ENCODE measurements around the gene PDGFA.

PDGFA gene

DNA sequence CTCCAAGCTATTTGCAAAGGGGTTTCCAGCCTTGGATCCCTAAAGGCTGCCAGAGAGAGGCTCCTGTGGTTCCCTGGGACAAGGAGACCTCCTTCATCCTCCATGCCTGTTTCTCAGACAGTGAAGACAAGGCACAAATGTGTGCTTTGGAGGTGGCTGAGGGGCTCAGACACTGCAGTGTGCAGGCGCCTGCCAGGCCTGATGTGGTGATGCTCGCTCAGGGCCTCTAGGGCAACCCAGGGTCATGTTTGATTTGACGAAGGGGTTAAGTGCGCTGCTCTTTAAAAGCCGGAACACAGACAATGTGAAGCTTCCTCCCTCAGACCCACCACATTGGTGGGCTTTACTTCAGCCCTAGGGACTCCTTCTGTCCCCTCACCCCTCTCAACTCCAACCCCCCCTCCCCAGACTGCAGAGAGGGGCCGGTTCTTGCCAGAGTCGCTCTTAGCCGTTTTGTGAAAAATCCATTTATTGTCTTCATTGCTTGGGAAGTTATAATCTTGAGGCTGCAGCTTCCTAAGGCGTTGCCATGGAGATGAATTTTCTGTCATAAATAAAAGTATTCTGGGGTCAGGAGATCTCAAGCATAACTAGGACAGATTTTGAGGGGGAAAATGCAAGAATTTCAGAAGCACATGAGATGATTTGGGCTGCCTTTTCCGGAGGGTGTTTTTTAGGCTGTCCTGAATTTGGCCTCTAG, 35.8 kb downstream of the PDGFA start:
- TF ChIP-seq, protein P1, sequence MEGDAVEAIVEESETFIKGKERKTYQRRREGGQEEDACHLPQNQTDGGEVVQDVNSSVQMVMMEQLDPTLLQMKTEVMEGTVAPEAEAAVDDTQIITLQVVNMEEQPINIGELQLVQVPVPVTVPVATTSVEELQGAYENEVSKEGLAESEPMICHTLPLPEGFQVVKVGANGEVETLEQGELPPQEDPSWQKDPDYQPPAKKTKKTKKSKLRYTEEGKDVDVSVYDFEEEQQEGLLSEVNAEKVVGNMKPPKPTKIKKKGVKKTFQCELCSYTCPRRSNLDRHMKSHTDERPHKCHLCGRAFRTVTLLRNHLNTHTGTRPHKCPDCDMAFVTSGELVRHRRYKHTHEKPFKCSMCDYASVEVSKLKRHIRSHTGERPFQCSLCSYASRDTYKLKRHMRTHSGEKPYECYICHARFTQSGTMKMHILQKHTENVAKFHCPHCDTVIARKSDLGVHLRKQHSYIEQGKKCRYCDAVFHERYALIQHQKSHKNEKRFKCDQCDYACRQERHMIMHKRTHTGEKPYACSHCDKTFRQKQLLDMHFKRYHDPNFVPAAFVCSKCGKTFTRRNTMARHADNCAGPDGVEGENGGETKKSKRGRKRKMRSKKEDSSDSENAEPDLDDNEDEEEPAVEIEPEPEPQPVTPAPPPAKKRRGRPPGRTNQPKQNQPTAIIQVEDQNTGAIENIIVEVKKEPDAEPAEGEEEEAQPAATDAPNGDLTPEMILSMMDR (IDR thresholded peaks at IDR 0.05) = no peak
- DNase-seq (ENCODE audit: low spot score) = no peak
- H3K4me3 ChIP-seq = no peak overlapping the region
- H3K27ac ChIP-seq = no peak overlapping the region

DNA sequence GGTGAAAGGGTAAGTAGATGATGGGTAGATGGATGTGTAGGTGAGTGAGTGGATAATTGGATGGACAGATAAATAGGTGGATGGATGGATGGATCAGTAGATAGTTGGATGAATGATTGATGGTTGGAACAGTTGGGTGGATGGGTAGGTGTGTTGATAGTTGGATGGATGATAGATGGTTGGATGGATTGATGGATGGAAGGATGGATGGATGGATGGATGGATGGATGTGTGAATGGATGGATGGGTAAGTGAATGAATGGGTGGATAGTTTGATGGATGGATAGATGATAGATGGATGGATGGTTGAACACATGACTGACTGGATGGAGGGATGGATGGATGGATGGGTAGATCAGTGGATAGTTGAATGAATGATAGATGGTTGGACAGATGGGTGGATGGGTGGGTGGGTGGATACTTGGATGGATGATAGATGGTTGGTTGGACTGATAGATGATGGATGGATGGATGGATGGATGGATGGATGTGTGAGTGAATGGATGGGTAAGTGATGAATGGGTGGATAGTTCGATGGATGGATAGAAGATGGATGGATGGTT, 37.0 kb downstream of the PDGFA start:
- TF ChIP-seq, protein P1 (IDR thresholded peaks at IDR 0.05) = no peak
- H3K4me3 ChIP-seq = no peak overlapping the region
- H3K27ac ChIP-seq = no peak overlapping the region
- no peak for DNase-seq (ENCODE audit: low spot score)

DNA sequence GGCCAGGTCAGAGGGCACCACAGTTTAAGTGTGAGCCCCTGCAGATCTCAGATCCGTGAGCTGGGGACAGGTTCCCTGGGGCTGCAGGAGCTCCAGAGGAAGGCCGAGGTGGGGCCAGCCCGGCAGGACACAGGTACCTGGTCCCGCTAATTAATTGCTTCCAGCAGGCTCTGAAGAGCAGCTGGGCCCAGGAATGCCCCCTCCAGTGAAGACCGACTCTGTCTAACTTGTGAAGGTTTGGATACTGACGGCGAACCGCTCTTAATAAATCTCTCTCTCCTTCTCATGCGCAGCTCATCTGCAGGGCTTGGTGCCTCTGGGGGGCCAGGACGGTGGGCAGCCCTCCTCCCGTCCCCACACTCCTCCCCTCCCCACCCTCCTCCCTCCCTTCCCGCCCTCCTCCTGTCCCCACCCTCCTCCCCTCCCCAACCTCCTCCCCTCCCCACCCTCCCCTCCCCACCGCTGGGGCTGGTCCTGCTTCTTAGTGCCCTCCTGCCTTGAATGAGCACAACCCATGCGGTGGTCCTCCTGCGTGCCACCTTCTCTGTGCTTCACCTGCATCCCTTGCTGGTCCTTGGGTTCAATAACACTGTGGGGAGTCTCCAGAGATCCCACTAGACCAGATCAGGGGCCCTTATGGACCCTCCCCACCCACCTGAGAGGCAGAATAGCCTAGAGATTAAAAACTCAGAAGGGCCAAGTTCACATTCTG, 38.3 kb downstream of the PDGFA start:
- no peak for DNase-seq (ENCODE audit: low spot score)
- TF ChIP-seq, protein P1 (IDR thresholded peaks at IDR 0.05) = no peak
- Histone ChIP-seq H3K27ac (no peak overlapping the region), H3K4me3 (no peak overlapping the region)

DNA sequence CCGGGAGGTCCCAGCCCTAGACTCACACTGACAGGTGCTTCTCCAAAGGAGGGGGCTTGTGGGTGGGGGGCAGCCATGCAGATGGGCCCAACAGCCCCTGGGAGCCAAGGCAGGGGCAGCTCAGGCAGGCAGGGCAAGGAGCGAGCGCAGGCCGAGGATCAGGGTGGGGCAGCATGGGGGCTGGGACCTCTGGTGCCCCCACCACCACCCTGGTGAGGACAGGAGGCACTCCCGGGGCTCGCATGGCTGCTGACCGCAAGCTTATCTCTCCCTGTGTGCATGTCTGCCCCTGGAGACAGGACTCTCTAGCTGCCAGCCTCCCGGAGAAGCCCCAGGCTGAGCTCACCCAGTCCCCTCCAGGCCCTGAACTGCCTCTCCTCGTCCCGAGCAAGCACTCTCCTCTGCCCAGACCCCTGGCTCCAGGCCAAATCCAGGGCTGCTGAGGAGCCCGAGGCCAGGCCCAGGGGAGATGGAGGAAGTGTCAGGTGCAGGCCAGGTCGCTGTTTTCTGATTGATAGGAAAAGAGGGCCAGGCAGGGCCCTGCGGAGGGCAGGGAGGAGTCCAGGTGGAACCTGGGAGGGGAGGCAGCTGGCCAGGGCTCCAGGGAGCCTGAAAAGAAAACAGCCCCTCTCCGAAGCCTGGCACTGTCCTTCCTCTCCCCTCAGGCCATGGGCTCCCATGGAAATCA, 39.0 kb downstream of the PDGFA start:
- no peak overlapping the region for H3K27ac ChIP-seq
- DNase-seq (ENCODE audit: low spot score) = no peak
- TF ChIP-seq, protein P1 (IDR thresholded peaks at IDR 0.05) = no peak
- no peak overlapping the region for H3K4me3 ChIP-seq

DNA sequence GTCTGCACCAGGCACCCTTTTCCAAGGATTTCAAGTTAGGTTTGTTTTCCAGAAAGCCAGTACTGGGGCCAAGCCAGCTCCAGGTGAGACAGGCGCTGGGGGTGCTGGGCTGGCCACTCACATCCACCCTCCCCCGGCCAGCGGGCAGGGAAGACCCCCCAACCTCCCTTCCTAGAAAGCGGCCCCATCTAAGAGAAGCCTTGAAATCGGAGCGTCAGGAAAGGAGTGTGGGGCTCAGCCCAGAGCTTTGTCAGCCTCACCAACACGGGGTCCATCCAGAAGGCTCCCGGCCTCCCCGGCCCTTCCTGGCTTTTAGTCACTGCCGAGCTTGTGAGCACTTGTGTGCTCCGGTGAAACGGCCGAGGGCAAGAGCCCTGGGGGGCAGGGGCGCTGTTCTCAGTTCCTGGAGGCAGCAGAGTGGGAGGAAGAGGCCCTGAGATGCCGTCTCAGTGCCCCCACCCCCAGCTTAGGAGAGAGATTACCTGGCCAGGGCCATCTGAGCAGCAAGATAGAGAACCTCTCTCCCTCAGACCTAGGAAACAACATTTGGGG, 39.6 kb downstream of the PDGFA start:
- Histone ChIP-seq H3K4me3 (no peak overlapping the region), H3K27ac (no peak overlapping the region)
- TF ChIP-seq, protein P1 (IDR thresholded peaks at IDR 0.05) = no peak
- no peak for DNase-seq (ENCODE audit: low spot score)

DNA sequence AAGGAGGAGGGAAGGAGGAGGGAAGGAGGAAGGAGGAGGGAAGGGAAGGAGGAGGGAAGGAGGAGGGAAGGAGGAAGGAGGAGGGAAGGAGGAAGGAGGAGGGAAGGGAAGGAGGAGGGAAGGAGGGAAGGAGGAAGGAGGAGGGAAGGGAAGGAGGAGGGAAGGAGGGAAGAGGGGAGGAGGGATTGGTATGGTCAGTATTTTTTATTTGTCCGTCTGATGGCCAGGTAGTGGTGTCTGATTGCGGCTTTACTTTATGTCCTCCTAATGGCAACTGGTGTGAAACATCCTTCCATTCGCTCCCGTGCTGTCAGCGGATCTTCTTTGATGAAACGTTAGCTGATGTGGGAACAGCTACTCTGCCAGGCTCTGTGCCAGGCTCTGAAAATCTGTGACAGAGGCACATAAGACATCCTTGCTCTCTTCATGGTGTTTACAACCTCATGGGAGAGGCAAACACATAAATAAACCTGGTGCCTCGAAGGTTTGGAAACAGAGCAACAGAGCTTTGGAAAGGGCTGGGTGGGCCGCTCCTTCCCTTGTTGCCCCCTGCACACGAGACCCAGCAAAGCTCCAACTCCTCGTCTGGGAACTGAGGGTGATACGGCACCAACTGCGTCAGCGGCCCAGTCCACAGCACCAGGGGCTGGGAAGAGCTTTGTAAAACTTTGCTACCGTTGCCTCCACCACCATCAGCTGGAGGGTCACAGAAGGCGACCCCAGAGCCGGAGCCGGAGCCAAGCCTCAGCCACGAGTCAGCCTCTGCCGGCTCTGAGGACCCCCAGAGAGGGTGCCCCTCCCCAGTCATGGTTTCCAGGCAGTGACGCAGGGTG, 40.3 kb downstream of the PDGFA start:
- TF ChIP-seq, protein P1 (IDR thresholded peaks at IDR 0.05) = no peak
- no peak overlapping the region for H3K4me3 ChIP-seq
- H3K27ac ChIP-seq = no peak overlapping the region
- no peak for DNase-seq (ENCODE audit: low spot score)
